K562 (cell line): ENCODE results near the gene NCR1. TPM values are rescaled to one million over a fixed set of nuclear protein-coding genes. Genes with fewer than 3 reads are reported as not detected.

Experiments
- ATAC-seq: fragments of 200-7000 bp; cut with Tn5 transposase; 3 replicates; pipeline ENCODE4 v1.9.1; 2020; ENCODE audit warnings: moderate library complexity
- BruUV-seq: library from RNA; stranded (reverse); fragments of 400-500 nt; replicated peaks from 2 replicates; lab custom pipeline; 2021; lab: Mats Ljungman, UMichigan
- CTCF ChIA-PET: fragments of 300-600 bp; formaldehyde crosslinking; extraction: SDS; loops from one replicate; lab custom pipeline; 2021; ENCODE audit warnings: low intra/inter-chr PET ratio; lab: Yijun Ruan, JAX
- POLR2A ChIA-PET: fragments of 300-600, 350-650 bp; sonication (Branson Sonifier 250); formaldehyde crosslinking; extraction: SDS; loops from one replicate; lab custom pipeline; 2021; ENCODE audit warnings: antibody characterized with exemption, inconsistent platforms; lab: Yijun Ruan, JAX
- DNase-seq, 4 experiments: peaks; one replicate each; pipeline versions ENCODE4 v3.0.0 to v3.0.0-alpha.2; 2011 to 2018; ENCODE audit warnings: low spot score in 3 of 4, mixed read lengths in 3 of 4; ENCODE audit errors: extremely low read depth in 1 of 4
- FAIRE-seq: peaks from 2 replicates; lab custom pipeline; 2011; peaks lifted over from hg19 to GRCh38; lab: Jason Lieb, UNC
- H2AFZ ChIP-seq: 2 replicates; pipeline ENCODE4 v1.6.0; 2011; ENCODE audit warnings: low read depth, low read length, control low read depth, inconsistent platforms
- H3K27ac ChIP-seq: fragments of 200-600 bp; 3 replicates; pipeline ENCODE4 v1.8.0; 2011; ENCODE audit warnings: low read depth, mild to moderate bottlenecking, control low read depth, inconsistent platforms, low read length, moderate library complexity, mixed read lengths; ENCODE audit errors: extremely low read depth
- H3K27me3 ChIP-seq, 2 experiments: fragments of 300-600 bp in 1 of 2; 2 replicates in 1 of 2; 3 replicates in 1 of 2; pipeline versions ENCODE4 v1.6.0 to v1.8.0; 2011; ENCODE audit warnings: inconsistent platforms in 2 of 2, low read length in 2 of 2, mild to moderate bottlenecking in 1 of 2, mixed read lengths in 1 of 2, moderate library complexity in 1 of 2; ENCODE audit not compliant: control insufficient read depth in 2 of 2, insufficient read depth in 2 of 2
- H3K36me3 ChIP-seq: fragments of 300-600 bp; 3 replicates; pipeline ENCODE4 v1.8.0; 2011; ENCODE audit warnings: mild to moderate bottlenecking, low read length, inconsistent platforms; ENCODE audit not compliant: control insufficient read depth, insufficient read depth
- H3K4me1 ChIP-seq, 2 experiments: fragments of 200-600 bp in 1 of 2; replicated peaks in 1 of 2; 2 replicates in 1 of 2; 3 replicates in 1 of 2; pipeline versions ENCODE4 v1.5.1 to v1.8.0; 2011; ENCODE audit warnings: inconsistent platforms in 2 of 2, low read length in 2 of 2, mild to moderate bottlenecking in 1 of 2, mixed read lengths in 1 of 2, moderate library complexity in 1 of 2; ENCODE audit not compliant: control insufficient read depth in 2 of 2, insufficient read depth in 2 of 2
- H3K4me2 ChIP-seq: 2 replicates; pipeline ENCODE4 v1.6.1; 2011; ENCODE audit warnings: low read length, control low read depth, inconsistent platforms, mixed read lengths; ENCODE audit not compliant: insufficient read depth
- H3K4me3 ChIP-seq: fragments of 200-600 bp; sonication (generic), shearing (Covaris generic); 2 replicates; pipeline ENCODE4 v1.5.1; 2016; ENCODE audit warnings: control low read depth, inconsistent platforms
- H3K79me2 ChIP-seq: fragments of 200-600 bp; 3 replicates; pipeline ENCODE4 v1.8.0; 2011; ENCODE audit warnings: low read length, inconsistent platforms; ENCODE audit not compliant: control insufficient read depth, insufficient read depth
- H3K9ac ChIP-seq, 2 experiments: 2 replicates each; pipeline versions ENCODE4 v1.6.0 to v1.6.1; 2011; ENCODE audit warnings: low read depth in 2 of 2, low read length in 2 of 2, control low read depth in 1 of 2, inconsistent platforms in 1 of 2, mild to moderate bottlenecking in 1 of 2, mixed read lengths in 1 of 2; ENCODE audit not compliant: insufficient read depth in 1 of 2
- H3K9me1 ChIP-seq: one replicate; pipeline ENCODE4 v1.6.0; 2011; ENCODE audit warnings: inconsistent platforms, mild to moderate bottlenecking, low read length, moderate library complexity; ENCODE audit not compliant: control insufficient read depth, insufficient read depth
- H3K9me3 ChIP-seq: replicated peaks from 2 replicates; pipeline ENCODE4 v1.5.1; 2011; ENCODE audit warnings: low read depth, low read length, inconsistent platforms; ENCODE audit not compliant: control insufficient read depth, insufficient read depth
- H4K20me1 ChIP-seq: replicated peaks from 2 replicates; pipeline ENCODE4 v1.6.1; 2011; ENCODE audit warnings: low read length, inconsistent platforms, mixed read lengths; ENCODE audit not compliant: control insufficient read depth, insufficient read depth
- CEBPG ChIP-seq, 3 experiments: fragments of 200-800 bp in 1 of 3; sonication (Bioruptor generic) in 1 of 3; sonication (generic) in 1 of 3; formaldehyde crosslinking in 1 of 3; IDR thresholded peaks in 2 of 3; conservative IDR thresholded peaks in 1 of 3; 2 replicates each; pipeline versions ENCODE4 v1.6.1 to v1.8.0; 2016 to 2022; ENCODE audit warnings: missing compliant biosample characterization in 2 of 3, missing genetic modification characterization in 2 of 3, mild to moderate bottlenecking in 1 of 3, missing genetic modification reagents in 1 of 3
- DACH1 ChIP-seq: fragments of 450-650 bp; IDR thresholded peaks from 2 replicates; pipeline ENCODE4 v1.6.1; 2018; ENCODE audit not compliant: partially characterized antibody
- HCFC1 ChIP-seq: IDR thresholded peaks from 2 replicates; pipeline ENCODE4 v1.6.1; 2012; ENCODE audit warnings: low read depth, low read length, improper control_type of control experiment
- HNRNPH1 ChIP-seq: fragments of 200-400 bp; formaldehyde crosslinking; optimal IDR thresholded peaks from 2 replicates; pipeline ENCODE3; 2017; ENCODE audit warnings: low read depth, mild to moderate bottlenecking, low read length, moderate library complexity
- KDM5B ChIP-seq: fragments of 200-600 bp; sonication (generic); IDR thresholded peaks from 2 replicates; pipeline ENCODE4 v1.6.1; 2012; ENCODE audit warnings: low read depth, mild to moderate bottlenecking, moderate library complexity, low read length, control low read depth, inconsistent platforms; ENCODE audit not compliant: insufficient replicate concordance
- NCOR1 ChIP-seq: fragments of 450-650 bp; IDR thresholded peaks from 2 replicates; pipeline ENCODE4 v1.6.1; 2016; ENCODE audit warnings: mild to moderate bottlenecking, moderate library complexity
- NR1H2 ChIP-seq: sonication (generic); formaldehyde crosslinking; IDR thresholded peaks from 2 replicates; pipeline ENCODE4 v1.4.0; 2020; ENCODE audit warnings: mild to moderate bottlenecking, missing genetic modification reagents
- NUFIP1 ChIP-seq: fragments of 450-650 bp; IDR thresholded peaks from 2 replicates; pipeline ENCODE4 v1.6.1; 2018; ENCODE audit not compliant: partially characterized antibody
- PML ChIP-seq: IDR thresholded peaks from 2 replicates; pipeline ENCODE4 v1.6.1; 2012; ENCODE audit warnings: low read length, inconsistent platforms
- RAD21 ChIP-seq, 2 experiments: fragments of 250-450 bp in 1 of 2; fragments of 450-650 bp in 1 of 2; sonication (Bioruptor Pico) in 1 of 2; formaldehyde crosslinking in 1 of 2; IDR thresholded peaks in 1 of 2; conservative IDR thresholded peaks in 1 of 2; 2 replicates each; pipeline versions ENCODE4 v1.4.0 to v1.8.0; 2020 to 2022; ENCODE audit warnings: mild to moderate bottlenecking in 2 of 2, moderate library complexity in 1 of 2
- SAFB ChIP-seq: fragments of 200-400 bp; formaldehyde crosslinking; IDR thresholded peaks from 2 replicates; pipeline ENCODE4 v1.6.1; 2017; ENCODE audit warnings: low read depth, low read length, borderline replicate concordance
- SMAD1 ChIP-seq: fragments of 150-350 bp; IDR thresholded peaks from 2 replicates; pipeline ENCODE4 v1.6.1; 2014; ENCODE audit warnings: low read length, low read depth; ENCODE audit not compliant: partially characterized antibody
- SNRNP70 ChIP-seq: fragments of 200-400 bp; formaldehyde crosslinking; optimal IDR thresholded peaks from 2 replicates; pipeline ENCODE3; 2017; ENCODE audit warnings: low read depth, low read length
- WHSC1 ChIP-seq: IDR thresholded peaks from one replicate; pipeline ENCODE4 v1.6.1; 2012; ENCODE audit warnings: low read length, control low read depth, inconsistent platforms
- YY1 ChIP-seq, 3 experiments: IDR thresholded peaks; 2 replicates each; pipeline ENCODE4 v1.6.1; 2011; ENCODE audit warnings: low read length in 2 of 3, mild to moderate bottlenecking in 2 of 3, moderate library complexity in 2 of 3, borderline replicate concordance in 1 of 3, control low read depth in 1 of 3, low read depth in 1 of 3; ENCODE audit not compliant: insufficient read depth in 3 of 3, insufficient replicate concordance in 2 of 3, control insufficient read depth in 1 of 3, insufficient read length in 1 of 3; ENCODE audit errors: extremely low read depth in 1 of 3
- ZBTB1 ChIP-seq: sonication (generic); formaldehyde crosslinking; IDR thresholded peaks from 2 replicates; pipeline ENCODE4 v1.8.1; 2023; ENCODE audit warnings: missing genetic modification reagents, low read depth, mild to moderate bottlenecking, borderline replicate concordance
- ZNF174 ChIP-seq: fragments of 250-450 bp; sonication (Bioruptor Pico); IDR thresholded peaks from 2 replicates; pipeline ENCODE4 v1.4.0; 2020; ENCODE audit warnings: mild to moderate bottlenecking
- ZNF316 ChIP-seq: fragments of 450-650 bp; IDR thresholded peaks from 2 replicates; pipeline ENCODE4 v1.6.1; 2016
- ZNF445 ChIP-seq: fragments of 250-450 bp; sonication (Bioruptor Pico); IDR thresholded peaks from 2 replicates; pipeline ENCODE4 v1.4.0; 2020; ENCODE audit warnings: low read depth, mild to moderate bottlenecking, moderate library complexity
- WGBS: fragments of 100-300 bp; shearing (Covaris generic); methylation state at CpG from one replicate; pipeline ENCODE4 v1.1.6; 2016; ENCODE audit warnings: low coverage, mixed read lengths; ENCODE audit not compliant: insufficient coverage; ENCODE audit errors: missing lambda C conversion rate; 5-methylcytosine and 5-hydroxymethylcytosine counted together
- in situ Hi-C: fragments of 300-500 bp; cut with MboI; formaldehyde crosslinking; loops from 4 replicates; pipeline ENCODE4 v1.15.0; 2018; ENCODE audit warnings: inconsistent platforms, mixed read lengths
- intact Hi-C: fragments of 100-400 bp; cut with micrococcal nuclease; formaldehyde crosslinking; loops from 2 replicates; pipeline ENCODE4 v1.14.2; 2022
- polyA plus RNA-seq, 8 experiments: library from polyadenylated mRNA; depleted of rRNA in 4 of 8; stranded (reverse) in 5 of 8; unstranded in 3 of 8; fragments of >200 nt; fragmentation: Nextera tagmentation in 2 of 8; fragmentation: Illumina TruSeq in 1 of 8; extraction: Ambion mirVana in 2 of 8; extraction: Trizol in 1 of 8; gene quantifications; 2 replicates each; pipeline versions ENCODE4 v1.2.1 to v1.2.3, GENCODE V29; 2011 to 2014; ENCODE audit warnings: inconsistent platforms in 1 of 8, missing spikeins in 1 of 8
- total RNA-seq, 7 experiments: library from RNA; depleted of rRNA in 6 of 7; stranded (reverse); fragments of >200 nt in 6 of 7; fragmentation: Illumina TruSeq in 2 of 7; extraction: Trizol in 2 of 7; gene quantifications; 2 replicates each; pipeline versions ENCODE4 v1.2.1 to v1.2.3, GENCODE V29; 2011 to 2021; ENCODE audit warnings: low replicate concordance in 1 of 7
- TF ChIP-seq, protein P1 (sequence below): fragments of 450-650 bp; formaldehyde crosslinking; IDR thresholded peaks from 2 replicates; pipeline ENCODE4 v1.4.0; 2022; ENCODE audit warnings: mild to moderate bottlenecking, moderate library complexity

Gene NCR1
- total and polyA plus RNA-seq, 9 of the 15 experiments (the other 6 are each of a cell fraction or from before 2014, with no cell fraction given), result 0.25 to 3.1 (median 1.2) TPM

- peaks cover 19 to 23% of the 10 kb centered on the region in 2 experiments; a peak in 4 of 5 replicates for H3K4me1 ChIP-seq
- no peaks in the 10 kb centered on the region for H3K36me3 ChIP-seq
- peak; percentile 6 for FAIRE-seq
- no peaks in the 10 kb centered on the region for H4K20me1 ChIP-seq
- no peaks in the 10 kb centered on the region for H3K9me3 ChIP-seq
- ATAC-seq, result peak; percentile 19; the same call in 2 of the 3 replicates
- BruUV-seq, result no TSS peak
- CTCF ChIA-PET, result no interaction called here
- no peaks in the 10 kb centered on the region for H3K9me1 ChIP-seq
- peak overlapping the region; percentile 4 to 63; a peak in 2 of 4 replicates for H3K9ac ChIP-seq
- H2AFZ ChIP-seq, result peak overlapping the region; percentile 91
- H3K27ac ChIP-seq, result peak overlapping the region; percentile 75
- no peaks in the 10 kb centered on the region for H3K79me2 ChIP-seq
- H3K27me3 ChIP-seq, result no peaks in the 10 kb centered on the region
- POLR2A ChIA-PET, result interaction anchor here (1.6 kb wide), 1 partner anchor 8 kb away, joined by 4 read pairs; no protein-coding TSS in a partner anchor
- H3K4me2 ChIP-seq, result peak overlapping the region; percentile 74
- peak in 1 of 4 experiments; percentile 22 for DNase-seq
- TF ChIP-seq CEBPG (CRISPR knock-in tag; IDR thresholded peaks at IDR 0.05) (no peak), CEBPG (tag; conservative IDR thresholded peaks at IDR 0.05 in 1 of 2, IDR thresholded peaks at IDR 0.05 in 1 of 2) (no peak), HCFC1 (no peak), ZNF174 (CRISPR knock-in tag) (no peak), NCOR1 (no peak), ZNF445 (CRISPR knock-in tag) (no peak), SAFB (no peak), KDM5B (no peak), NUFIP1 (no peak), ZNF316 (no peak), SMAD1 (no peak), RAD21 (CRISPR knock-in tag; conservative IDR thresholded peaks at IDR 0.05 in 1 of 2, IDR thresholded peaks at IDR 0.05 in 1 of 2) (no peak), PML (no peak), YY1 (IDR thresholded peaks at IDR 0.05; ENCODE audit: borderline replicate concordance in 1 of 3, control insufficient read depth in 1 of 3, extremely low read depth in 1 of 3, insufficient read depth in 3 of 3, insufficient read length in 1 of 3, insufficient replicate concordance in 2 of 3, low read depth in 1 of 3, low read length in 2 of 3) (no peak), SNRNP70 (no peak), DACH1 (no peak), ZBTB1 (CRISPR knock-in tag) (no peak), HNRNPH1 (no peak), WHSC1 (no peak), NR1H2 (no peak)
- TF ChIP-seq, protein P1, sequence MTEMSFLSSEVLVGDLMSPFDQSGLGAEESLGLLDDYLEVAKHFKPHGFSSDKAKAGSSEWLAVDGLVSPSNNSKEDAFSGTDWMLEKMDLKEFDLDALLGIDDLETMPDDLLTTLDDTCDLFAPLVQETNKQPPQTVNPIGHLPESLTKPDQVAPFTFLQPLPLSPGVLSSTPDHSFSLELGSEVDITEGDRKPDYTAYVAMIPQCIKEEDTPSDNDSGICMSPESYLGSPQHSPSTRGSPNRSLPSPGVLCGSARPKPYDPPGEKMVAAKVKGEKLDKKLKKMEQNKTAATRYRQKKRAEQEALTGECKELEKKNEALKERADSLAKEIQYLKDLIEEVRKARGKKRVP (CRISPR knock-in tag), result no peak
- in situ Hi-C loops (no loop called here), intact Hi-C loops (no loop called here)
- no peak overlapping the region for H3K4me3 ChIP-seq
- WGBS, result 54% methylated on average over 6 of the region's 7 CpGs
Measured at GRCh38 chr19:54906819-54907218, 871 bp downstream of the NCR1 start.
